ENCODE data around the gene NRIP1.

DNA sequence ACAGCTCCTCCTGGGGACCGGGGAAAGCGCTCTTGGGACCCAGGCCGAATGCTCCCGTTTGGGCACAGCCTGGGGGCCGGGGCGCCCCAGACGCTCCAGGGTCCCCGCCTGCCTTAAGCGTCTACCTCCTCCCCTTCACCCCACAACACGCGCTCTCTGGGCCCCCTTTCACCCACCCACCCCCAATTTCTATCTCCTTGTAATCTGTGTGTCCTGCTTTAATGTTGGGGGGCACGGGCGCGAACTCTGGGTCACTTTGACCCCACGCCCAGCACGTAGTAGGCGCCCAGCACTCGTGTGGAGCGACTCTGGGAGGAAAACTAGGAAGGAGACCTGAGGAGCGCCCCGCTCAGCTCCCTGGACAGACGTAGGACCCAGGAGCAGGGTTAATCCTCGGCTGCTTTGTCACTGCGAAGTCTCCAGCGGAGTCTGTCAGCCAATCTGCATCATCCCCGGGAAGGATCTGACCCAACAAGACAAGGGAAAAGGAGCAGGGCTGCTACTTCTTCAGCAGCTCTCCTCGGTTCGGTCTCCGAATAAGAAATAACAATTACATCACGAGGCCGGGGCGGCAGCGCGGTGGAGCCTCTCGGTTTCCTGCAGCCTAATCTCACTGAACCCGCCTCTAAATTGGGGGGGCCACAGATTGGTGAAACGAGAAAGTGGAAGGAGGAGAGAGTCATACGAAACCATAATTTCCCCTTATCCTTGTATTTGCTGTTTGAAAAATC, 757 bp upstream of the NRIP1 start:
- no peak for TF ChIP-seq CTCF (IDR thresholded peaks at IDR 0.05)
- TF ChIP-seq POLR2AphosphoS5 (IDR thresholded peaks at IDR 0.05; ENCODE audit: low read depth, low read length), result no peak
